GM12891 (cell line): ENCODE measurements around the gene CRTC3.

ENCODE experiments used
- PAX5 ChIP-seq: IDR thresholded peaks from 2 replicates; pipeline ENCODE4 v1.6.1; 2011; ENCODE audit warnings: low read length, moderate library complexity, mild to moderate bottlenecking; ENCODE audit not compliant: insufficient read depth, severe bottlenecking
- POLR2A ChIP-seq: IDR thresholded peaks from 2 replicates; pipeline ENCODE4 v1.6.1; 2011; ENCODE audit warnings: low read depth, low read length, control low read depth
- POLR2AphosphoS5 ChIP-seq: IDR thresholded peaks from 2 replicates; pipeline ENCODE4 v1.6.1; 2011; ENCODE audit warnings: low read depth, low read length, control low read depth
- SPI1 ChIP-seq: IDR thresholded peaks from 2 replicates; pipeline ENCODE4 v1.6.1; 2011; ENCODE audit warnings: low read depth, low read length, control low read depth
- TAF1 ChIP-seq: IDR thresholded peaks from 2 replicates; pipeline ENCODE4 v1.6.1; 2011; ENCODE audit warnings: low read depth, low read length, control low read depth

DNA sequence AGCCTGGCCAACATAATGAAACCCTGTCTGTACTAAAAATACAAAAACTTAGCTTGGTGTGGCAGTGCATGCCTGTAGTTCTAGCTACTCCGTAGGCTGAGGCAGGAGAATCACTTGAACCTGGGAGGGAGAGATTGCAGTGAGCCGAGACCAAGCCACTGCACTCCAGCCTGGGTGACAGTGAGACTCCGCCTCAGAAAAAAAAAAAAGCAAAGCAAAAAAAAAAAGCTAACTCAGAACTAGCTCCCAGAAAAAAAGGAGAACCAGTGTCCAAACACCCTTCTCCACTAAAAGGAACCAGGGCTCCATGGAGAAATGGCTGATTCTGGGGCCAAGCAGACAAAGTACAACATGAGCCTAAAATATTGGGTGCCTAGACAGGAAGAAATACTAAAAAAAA, 16.7 kb upstream of the CRTC3 start:
- TF ChIP-seq POLR2AphosphoS5 (no peak), POLR2A (no peak), TAF1 (no peak), SPI1 (no peak), PAX5 (no peak)
